A673 (cell line): ENCODE measurements around the gene FTO. TPM values are rescaled to one million over a fixed set of nuclear protein-coding genes. Genes with fewer than 3 reads are reported as not detected.
"Not testable (repeated sequence)": the region's sequence is repeated elsewhere in the genome, so short reads cannot be mapped to it uniquely, and the experiment has no call there.

Experiments used
- BruUV-seq: library from RNA; stranded (reverse); fragments of 400-500 nt; replicated peaks from 2 replicates; lab custom pipeline; 2021; lab: Mats Ljungman, UMichigan
- CTCF ChIA-PET: fragments of 300-600 bp; sonication (Branson Sonifier 250); formaldehyde crosslinking; loops from one replicate; lab custom pipeline; 2022; ENCODE audit warnings: antibody characterized with exemption; lab: Charles Lee
- POLR2A ChIA-PET: fragments of 300-600 bp; sonication (Branson Sonifier 250); formaldehyde crosslinking; loops from one replicate; lab custom pipeline; 2022; ENCODE audit warnings: antibody characterized with exemption; ENCODE audit not compliant: low non-redundant PET; lab: Charles Lee
- DNase-seq: peaks from one replicate; pipeline ENCODE4 v3.0.0-alpha.2; 2015; ENCODE audit warnings: low spot score
- H3K27ac ChIP-seq: fragments of 200-600 bp; sonication (generic); 2 replicates; pipeline ENCODE4 v1.5.1; 2016; ENCODE audit warnings: mixed run types, low read depth, mild to moderate bottlenecking, mixed read lengths, antibody characterized with exemption, low read length; ENCODE audit not compliant: poor library complexity, severe bottlenecking
- H3K27me3 ChIP-seq: fragments of 200-600 bp; sonication (generic); replicated peaks from 2 replicates; pipeline ENCODE4 v1.6.1; 2017; ENCODE audit warnings: mixed run types, low read depth, mild to moderate bottlenecking, mixed read lengths, antibody characterized with exemption, low read length; ENCODE audit not compliant: insufficient read depth, poor library complexity
- H3K36me3 ChIP-seq: fragments of 200-600 bp; sonication (generic); 2 replicates; pipeline ENCODE4 v1.6.1; 2016; ENCODE audit warnings: mixed run types, mild to moderate bottlenecking, mixed read lengths, antibody characterized with exemption, low read length; ENCODE audit not compliant: insufficient read depth, poor library complexity, severe bottlenecking
- H3K4me1 ChIP-seq: fragments of 200-600 bp; sonication (generic); 2 replicates; pipeline ENCODE4 v1.6.1; 2017; ENCODE audit warnings: mixed run types, mild to moderate bottlenecking, mixed read lengths, antibody characterized with exemption, low read length; ENCODE audit not compliant: insufficient read depth, poor library complexity, severe bottlenecking
- H3K4me3 ChIP-seq: fragments of 200-600 bp; sonication (generic); 2 replicates; pipeline ENCODE4 v1.5.1; 2016; ENCODE audit warnings: low read depth, mixed run types, mild to moderate bottlenecking, mixed read lengths, low read length; ENCODE audit not compliant: poor library complexity, severe bottlenecking
- H3K9me3 ChIP-seq: fragments of 200-600 bp; sonication (generic); 2 replicates; pipeline ENCODE4 v1.6.1; 2016; ENCODE audit warnings: mixed run types, low read depth, mild to moderate bottlenecking, mixed read lengths, antibody characterized with exemption, low read length; ENCODE audit not compliant: poor library complexity, severe bottlenecking
- EZH2 ChIP-seq: fragments of 200-600 bp; sonication (generic); IDR thresholded peaks from 2 replicates; pipeline ENCODE4 v1.6.1; 2017; ENCODE audit warnings: borderline replicate concordance, low read depth, mild to moderate bottlenecking, mixed read lengths, antibody characterized with exemption, low read length; ENCODE audit not compliant: poor library complexity, severe bottlenecking
- intact Hi-C: fragments of 100-400 bp; cut with micrococcal nuclease; formaldehyde crosslinking; loops from one replicate; pipeline ENCODE4 v1.10.0; 2022; ENCODE audit not compliant: unreplicated experiment
- total RNA-seq: library from RNA; stranded (reverse); gene quantifications from 2 replicates; pipeline ENCODE4 v1.2.3, GENCODE V29; 2021
- TF ChIP-seq, protein P1 (sequence below): fragments of 300-800, 200-600 bp; sonication (generic); conservative IDR thresholded peaks from 2 replicates; pipeline ENCODE4 v1.5.1; 2017; ENCODE audit warnings: low read depth, mild to moderate bottlenecking, antibody characterized with exemption, low read length, moderate library complexity, mixed read lengths

The FTO gene
- total RNA-seq, 1 experiment from 2014 or later, result 73.4 TPM

DNA sequence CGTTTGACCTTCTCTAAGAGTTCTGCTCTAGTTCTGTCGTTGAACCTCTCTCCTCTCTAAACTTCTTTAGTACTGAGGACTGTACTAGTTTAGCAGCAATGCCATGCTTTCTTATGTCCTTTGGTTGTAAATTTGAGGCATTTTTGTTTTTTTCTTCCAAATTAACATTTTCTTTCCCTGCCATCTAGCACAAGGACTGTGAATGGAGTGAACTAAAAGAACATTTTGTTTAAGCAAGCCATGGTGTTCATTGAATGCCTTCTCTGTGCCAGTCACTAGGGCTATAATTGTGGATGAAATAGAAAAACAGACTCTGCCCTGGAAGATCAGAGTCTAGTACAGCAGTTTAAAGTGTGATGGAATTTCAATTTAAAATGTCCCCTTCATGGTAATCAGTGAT is 137.9 kb downstream of the FTO start:
- ChIA-PET CTCF (no interaction called here), POLR2A (no interaction called here)
- no peak for DNase-seq
- Histone ChIP-seq H3K27me3 (no peaks in the 10 kb centered on the region), H3K4me1 (peaks cover 2% of the 10 kb centered on the region), H3K36me3 (no peaks in the 10 kb centered on the region), H3K4me3 (no peak overlapping the region), H3K9me3 (no peaks in the 10 kb centered on the region), H3K27ac (no peak overlapping the region)
- intact Hi-C loops, result loop anchor here (10.0 kb wide), 1 partner anchor 137 kb away; the partner anchor contains the start of genes FTO and RPGRIP1L
- BruUV-seq, result no TSS peak
- no peak for TF ChIP-seq EZH2
- TF ChIP-seq, protein P1, sequence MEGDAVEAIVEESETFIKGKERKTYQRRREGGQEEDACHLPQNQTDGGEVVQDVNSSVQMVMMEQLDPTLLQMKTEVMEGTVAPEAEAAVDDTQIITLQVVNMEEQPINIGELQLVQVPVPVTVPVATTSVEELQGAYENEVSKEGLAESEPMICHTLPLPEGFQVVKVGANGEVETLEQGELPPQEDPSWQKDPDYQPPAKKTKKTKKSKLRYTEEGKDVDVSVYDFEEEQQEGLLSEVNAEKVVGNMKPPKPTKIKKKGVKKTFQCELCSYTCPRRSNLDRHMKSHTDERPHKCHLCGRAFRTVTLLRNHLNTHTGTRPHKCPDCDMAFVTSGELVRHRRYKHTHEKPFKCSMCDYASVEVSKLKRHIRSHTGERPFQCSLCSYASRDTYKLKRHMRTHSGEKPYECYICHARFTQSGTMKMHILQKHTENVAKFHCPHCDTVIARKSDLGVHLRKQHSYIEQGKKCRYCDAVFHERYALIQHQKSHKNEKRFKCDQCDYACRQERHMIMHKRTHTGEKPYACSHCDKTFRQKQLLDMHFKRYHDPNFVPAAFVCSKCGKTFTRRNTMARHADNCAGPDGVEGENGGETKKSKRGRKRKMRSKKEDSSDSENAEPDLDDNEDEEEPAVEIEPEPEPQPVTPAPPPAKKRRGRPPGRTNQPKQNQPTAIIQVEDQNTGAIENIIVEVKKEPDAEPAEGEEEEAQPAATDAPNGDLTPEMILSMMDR, result no peak

DNA sequence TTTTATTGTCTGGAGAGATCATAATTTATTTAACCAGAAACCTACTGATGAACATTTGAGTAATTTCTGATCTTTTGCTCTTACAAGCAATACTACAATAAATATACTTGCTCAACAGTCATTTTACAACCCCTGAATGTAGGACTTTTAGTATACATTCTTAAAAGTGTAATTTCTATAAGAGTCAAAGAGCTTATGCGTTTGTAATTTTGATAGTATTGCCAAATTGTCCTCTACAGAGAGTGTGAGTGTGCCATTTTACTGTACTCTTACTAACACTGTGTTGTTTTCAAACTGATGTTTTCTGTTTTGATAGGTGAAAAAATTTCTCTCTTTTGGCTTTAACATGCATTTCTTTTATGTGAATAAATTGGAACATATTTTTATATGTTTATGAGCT is 139.1 kb downstream of the FTO start:
- Histone ChIP-seq H3K27ac (no peak overlapping the region), H3K4me1 (peaks cover 14% of the 10 kb centered on the region), H3K36me3 (no peaks in the 10 kb centered on the region), H3K9me3 (no peaks in the 10 kb centered on the region), H3K27me3 (no peaks in the 10 kb centered on the region), H3K4me3 (no peak overlapping the region)
- no peak for DNase-seq
- intact Hi-C loops, result loop anchor here (10.0 kb wide), 1 partner anchor 138 kb away; the partner anchor contains the start of genes FTO and RPGRIP1L
- CTCF ChIA-PET, result no interaction called here
- no peak for TF ChIP-seq EZH2
- TF ChIP-seq, protein P1, result no peak
- POLR2A ChIA-PET, result no interaction called here
- no TSS peak for BruUV-seq

DNA sequence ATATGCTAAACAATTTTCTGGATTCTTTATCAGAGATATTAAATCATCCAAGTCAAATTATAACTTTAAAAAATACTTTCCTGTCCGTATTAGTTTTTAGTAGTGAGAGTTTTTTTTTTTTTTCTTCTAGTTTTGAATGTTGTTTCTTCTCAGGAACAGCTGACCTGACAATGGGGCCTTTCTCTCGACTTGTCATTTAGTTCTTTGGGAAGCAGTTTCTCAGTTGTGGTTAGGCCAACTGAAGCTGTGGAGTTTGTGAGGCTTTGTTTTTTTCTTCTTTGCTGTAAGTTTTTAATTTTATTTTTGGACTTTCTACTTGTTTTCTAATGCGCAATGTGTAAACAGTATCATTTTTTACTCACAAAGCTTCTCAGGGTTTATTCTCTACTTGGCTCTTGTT is 140.8 kb downstream of the FTO start:
- intact Hi-C loops, result loop anchor here (10.0 kb wide), 1 partner anchor 140 kb away; the partner anchor contains the start of genes FTO and RPGRIP1L
- Histone ChIP-seq H3K9me3 (no peaks in the 10 kb centered on the region), H3K27ac (no peak overlapping the region), H3K4me1 (peaks cover 30% of the 10 kb centered on the region), H3K4me3 (no peak overlapping the region), H3K36me3 (no peaks in the 10 kb centered on the region), H3K27me3 (no peaks in the 10 kb centered on the region)
- BruUV-seq, result no TSS peak
- TF ChIP-seq, protein P1, result no peak
- no peak for TF ChIP-seq EZH2
- DNase-seq, result no peak
- POLR2A ChIA-PET, result no interaction called here
- CTCF ChIA-PET, result no interaction called here

DNA sequence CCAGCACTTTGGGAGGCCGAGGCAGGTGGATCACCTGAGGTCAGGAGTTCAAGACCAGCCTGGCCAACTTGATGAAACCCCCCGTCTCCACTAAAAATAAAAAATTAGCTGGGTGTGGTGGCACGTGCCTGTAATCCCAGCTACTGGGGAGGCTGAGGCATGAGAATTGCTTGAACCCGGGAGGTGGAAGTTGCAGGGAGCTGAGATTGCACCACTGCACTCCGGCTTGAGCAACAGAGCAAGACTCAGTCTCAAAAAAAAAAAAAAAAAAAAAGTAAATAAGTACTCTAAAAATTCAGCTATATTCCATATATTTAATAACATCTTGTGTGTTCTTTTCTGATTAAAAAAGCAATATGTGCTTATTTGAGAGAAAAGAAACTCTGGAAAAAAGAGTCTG is 142.6 kb downstream of the FTO start:
- H3K36me3 ChIP-seq, H3K9me3 ChIP-seq, DNase-seq, POLR2A ChIA-PET, BruUV-seq, H3K27ac ChIP-seq, H3K27me3 ChIP-seq, CTCF ChIA-PET, H3K4me3 ChIP-seq: not testable (repeated sequence)
- peaks cover 30% of the 10 kb centered on the region for H3K4me1 ChIP-seq
- intact Hi-C loops, result loop anchor here (10.0 kb wide), 1 partner anchor 142 kb away; the partner anchor contains the start of genes FTO and RPGRIP1L
